NT2/D1 (cell line): ENCODE measurements around the gene TEX11.

ENCODE experiments used
- SUZ12 ChIP-seq: IDR thresholded peaks from 2 replicates; pipeline ENCODE4 v1.6.1; 2011; ENCODE audit not compliant: insufficient read length, insufficient read depth; ENCODE audit errors: extremely low read depth
- YY1 ChIP-seq: IDR thresholded peaks from 2 replicates; pipeline ENCODE4 v1.6.1; 2011; ENCODE audit not compliant: insufficient read length, insufficient read depth
- ZNF274 ChIP-seq: IDR thresholded peaks from 2 replicates; pipeline ENCODE4 v1.6.1; 2011; ENCODE audit warnings: mild to moderate bottlenecking, low read depth, low read length

DNA sequence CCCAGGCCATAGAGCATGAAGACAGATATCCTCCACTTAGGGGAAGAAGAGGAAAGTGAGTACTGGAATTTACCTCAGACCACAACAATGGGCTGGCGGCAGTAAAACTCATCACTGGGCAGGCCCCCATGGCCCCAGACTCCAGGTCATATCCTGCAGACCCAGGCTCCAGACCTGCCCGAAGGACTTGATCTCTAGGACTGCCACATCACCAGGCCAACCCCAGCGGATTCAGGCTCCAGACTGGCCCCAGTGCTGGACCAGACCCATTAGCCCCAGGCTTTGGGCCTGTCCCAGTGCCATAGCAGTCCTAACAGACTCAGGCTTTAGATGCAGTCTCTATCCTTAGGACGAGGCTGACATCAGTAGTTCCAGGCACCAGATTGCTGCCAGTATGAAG, 273.3 kb downstream of the TEX11 start:
- TF ChIP-seq SUZ12 (no peak), YY1 (no peak), ZNF274 (no peak)
